Cardiac muscle cell (in vitro differentiated cells and primary cell): ENCODE data around the gene USP4. TPM values are rescaled to one million over a fixed set of nuclear protein-coding genes. Genes with fewer than 3 reads are reported as not detected.

Experiments
- DNase-seq, 2 donors: peaks; one replicate each; pipeline versions ENCODE4 v3.0.0 to v3.0.0-alpha.2; 2010 to 2017; ENCODE audit warnings: low read depth in 1 of 2, low spot score in 1 of 2
- H3K27ac ChIP-seq: fragments of 200-600 bp; sonication (generic); 2 replicates; pipeline ENCODE4 v1.5.1; 2016
- H3K27me3 ChIP-seq: fragments of 200-600 bp; sonication (generic); 2 replicates; pipeline ENCODE4 v1.6.0; 2016; ENCODE audit warnings: control low read depth
- H3K36me3 ChIP-seq: fragments of 200-600 bp; sonication (generic); 2 replicates; pipeline ENCODE4 v1.5.1; 2016; ENCODE audit warnings: control low read depth
- H3K4me1 ChIP-seq: fragments of 200-600 bp; sonication (generic); 2 replicates; pipeline ENCODE4 v1.8.1; 2017; ENCODE audit warnings: low read depth, mild to moderate bottlenecking, mixed run types
- H3K4me3 ChIP-seq: fragments of 200-600 bp; sonication (generic); 2 replicates; pipeline ENCODE4 v1.5.1; 2016; ENCODE audit warnings: mild to moderate bottlenecking
- H3K9me3 ChIP-seq: fragments of 200-600 bp; sonication (generic); 2 replicates; pipeline ENCODE4 v1.5.1; 2017; ENCODE audit warnings: low read depth, mild to moderate bottlenecking, control low read depth
- CTCF ChIP-seq: IDR thresholded peaks from 2 replicates; pipeline ENCODE4 v1.5.1; 2012; ENCODE audit warnings: low read depth, mild to moderate bottlenecking, low read length
- polyA plus RNA-seq: library from polyadenylated mRNA; unstranded; fragments of >200 nt; fragmentation: Nextera tagmentation; extraction: Ambion mirVana; gene quantifications from 2 replicates; pipeline ENCODE4 v1.2.1, GENCODE V29; 2016
- total RNA-seq: library from RNA; depleted of rRNA; stranded (reverse); fragments of >200 nt; gene quantifications from 2 replicates; pipeline ENCODE4 v1.2.3, GENCODE V29; 2016

Gene USP4
- total and polyA plus RNA-seq, 2 experiments from 2014 or later: 22.7 to 30.1 TPM

DNA sequence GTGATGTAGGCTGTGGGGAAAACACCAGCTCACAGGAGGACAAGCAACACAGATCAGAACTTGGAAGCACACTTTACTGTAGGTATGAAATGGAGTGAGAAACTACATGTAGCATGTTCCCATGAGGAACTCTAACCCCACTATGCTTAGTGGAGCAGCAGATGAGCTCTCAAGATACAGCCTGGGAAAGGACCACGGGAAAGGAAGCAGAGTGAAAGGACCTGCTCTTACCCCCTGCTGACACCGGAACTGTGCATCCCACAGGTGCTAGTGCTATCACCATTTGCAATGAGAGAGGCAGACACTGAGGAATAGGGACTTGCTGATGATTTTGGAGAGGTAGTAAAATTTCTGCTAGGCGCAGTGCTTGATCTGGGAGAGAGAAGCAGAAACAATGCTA lies 28.6 kb downstream of the USP4 start:
- H3K36me3 ChIP-seq: peaks cover 39% of the 10 kb centered on the region
- TF ChIP-seq CTCF: no peak

GRCh38 chr3:49310677-49311076 lies 29.2 kb downstream of the USP4 start:
- Histone ChIP-seq H3K4me3 (no peak overlapping the region), H3K27me3 (no peaks in the 10 kb centered on the region), H3K27ac (no peak overlapping the region), H3K36me3 (peaks cover 40% of the 10 kb centered on the region), H3K9me3 (no peaks in the 10 kb centered on the region), H3K4me1 (no peaks in the 10 kb centered on the region)
- TF ChIP-seq CTCF: no peak
- DNase-seq: no peak

More for the DNA sequence above, 28.6 kb downstream of the USP4 start:
- Histone ChIP-seq H3K27ac (no peak overlapping the region), H3K4me3 (no peak overlapping the region), H3K4me1 (no peaks in the 10 kb centered on the region), H3K9me3 (no peaks in the 10 kb centered on the region), H3K27me3 (no peaks in the 10 kb centered on the region)
- no peak for DNase-seq

GRCh38 chr3:49305608-49306007 lies 34.2 kb downstream of the USP4 start:
- no peaks in the 10 kb centered on the region for H3K27me3 ChIP-seq
- peaks cover 58% of the 10 kb centered on the region for H3K36me3 ChIP-seq
- no peak for DNase-seq
- no peak overlapping the region for H3K27ac ChIP-seq
- H3K4me1 ChIP-seq: no peaks in the 10 kb centered on the region
- H3K4me3 ChIP-seq: no peak overlapping the region
- TF ChIP-seq CTCF: no peak
- H3K9me3 ChIP-seq: no peaks in the 10 kb centered on the region

- Histone ChIP-seq H3K4me3 (no peak overlapping the region), H3K27me3 (no peaks in the 10 kb centered on the region), H3K36me3 (peaks cover 67% of the 10 kb centered on the region), H3K9me3 (no peaks in the 10 kb centered on the region), H3K4me1 (no peaks in the 10 kb centered on the region), H3K27ac (no peak overlapping the region)
- DNase-seq: no peak
- TF ChIP-seq CTCF: no peak
Measured at GRCh38 chr3:49302613-49303012, 37.2 kb downstream of the USP4 start.

- TF ChIP-seq CTCF: no peak
Measured at GRCh38 chr3:49300595-49300994, 39.3 kb downstream of the USP4 start.

DNA sequence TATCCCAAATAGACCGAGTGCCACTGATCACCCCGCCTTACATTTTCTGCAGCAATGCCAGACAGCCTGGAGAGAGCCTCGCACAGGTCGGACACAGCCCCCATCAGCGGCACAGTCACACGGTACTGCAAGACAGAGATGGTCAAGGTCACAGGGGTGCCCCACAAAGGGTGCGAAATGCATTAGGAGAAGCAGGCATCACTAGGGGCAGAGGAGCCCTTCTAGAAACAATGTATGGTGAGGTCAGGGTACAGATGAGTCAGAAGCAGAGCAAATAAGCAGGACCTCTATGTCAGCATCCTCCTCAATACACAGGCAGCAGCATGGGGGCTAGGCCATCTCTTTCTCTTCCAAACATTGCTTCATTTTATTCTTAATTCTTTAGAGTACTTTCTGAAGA lies 41.3 kb downstream of the USP4 start:
- no peak overlapping the region for H3K27ac ChIP-seq
- H3K4me1 ChIP-seq: no peaks in the 10 kb centered on the region
- DNase-seq: no peak
- no peaks in the 10 kb centered on the region for H3K9me3 ChIP-seq
- H3K4me3 ChIP-seq: no peak overlapping the region
- no peaks in the 10 kb centered on the region for H3K27me3 ChIP-seq
- H3K36me3 ChIP-seq: peaks cover 65% of the 10 kb centered on the region
- TF ChIP-seq CTCF: no peak

More at GRCh38 chr3:49300595-49300994, 39.3 kb downstream of the USP4 start:
- Histone ChIP-seq H3K4me1 (no peaks in the 10 kb centered on the region), H3K36me3 (peaks cover 66% of the 10 kb centered on the region), H3K4me3 (no peak overlapping the region), H3K9me3 (no peaks in the 10 kb centered on the region), H3K27me3 (no peaks in the 10 kb centered on the region), H3K27ac (no peak overlapping the region)
- DNase-seq: no peak
